Large intestine (tissue), 3 donors: ENCODE measurements around the gene MEIOSIN. TPM values are rescaled to one million over a fixed set of nuclear protein-coding genes. Genes with fewer than 3 reads are reported as not detected.

Source experiments
- DNase-seq, 2 donors: peaks; one replicate each; pipeline versions ENCODE4 v3.0.0 to v3.0.0-alpha.2; 2013
- H3K27ac ChIP-seq: one replicate; pipeline ENCODE4 v1.5.1; 2013; ENCODE audit warnings: low read length
- H3K27me3 ChIP-seq: 2 replicates; pipeline ENCODE4 v1.6.1; 2013; ENCODE audit warnings: low read length; ENCODE audit not compliant: control insufficient read depth, insufficient read depth
- H3K36me3 ChIP-seq: 2 replicates; pipeline ENCODE4 v1.6.1; 2013; ENCODE audit warnings: low read length; ENCODE audit not compliant: control insufficient read depth, insufficient read depth
- H3K4me1 ChIP-seq: one replicate; pipeline ENCODE4 v1.6.1; 2013; ENCODE audit warnings: low read length; ENCODE audit not compliant: control insufficient read depth, insufficient read depth
- H3K4me3 ChIP-seq: one replicate; pipeline ENCODE4 v1.5.1; 2013; ENCODE audit warnings: low read length
- H3K9me3 ChIP-seq: one replicate; pipeline ENCODE4 v1.6.1; 2013; ENCODE audit warnings: mild to moderate bottlenecking, low read depth, low read length, moderate library complexity; ENCODE audit not compliant: control insufficient read depth
- WGBS: methylation state at CpG from one replicate; pipeline ENCODE4 v1.1.5; 2013; ENCODE audit warnings: low lambda C conversion rate; ENCODE audit not compliant: insufficient coverage; 5-methylcytosine and 5-hydroxymethylcytosine counted together
- polyA plus RNA-seq: library from polyadenylated mRNA; unstranded; fragments of 120-200 nt; gene quantifications from one replicate; pipeline ENCODE4 v1.2.1, GENCODE V29; 2013

MEIOSIN gene
- polyA plus RNA-seq, 1 donor: not detected

DNA sequence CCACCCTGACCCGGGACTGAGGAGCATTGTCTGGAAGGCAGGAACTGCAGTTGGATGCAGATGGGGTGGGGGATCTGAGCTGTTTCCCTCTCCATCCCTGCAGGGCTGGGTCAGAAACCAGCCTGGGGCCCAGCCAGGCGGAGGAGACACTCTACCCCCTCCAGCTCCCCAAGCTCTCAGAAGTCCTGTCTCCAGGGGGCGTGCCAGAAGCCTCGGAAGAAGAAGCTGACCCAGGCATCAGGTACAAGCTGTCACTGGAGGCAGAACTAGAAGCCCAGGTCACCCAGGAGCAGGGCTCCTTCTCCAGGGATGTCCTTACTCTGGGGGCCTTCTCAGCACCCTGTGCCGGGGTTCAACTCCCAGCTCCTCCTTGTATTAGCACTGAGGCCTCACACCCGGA, 20.3 kb downstream of the MEIOSIN start:
- H3K27me3 ChIP-seq: no peaks in the 10 kb centered on the region
- no peak for DNase-seq
- H3K27ac ChIP-seq: no peak overlapping the region
- no CpG with 5 or more reads among the region's 6 CpGs for WGBS
- no peaks in the 10 kb centered on the region for H3K4me1 ChIP-seq
- no peak overlapping the region for H3K4me3 ChIP-seq
- no peaks in the 10 kb centered on the region for H3K9me3 ChIP-seq
- no peaks in the 10 kb centered on the region for H3K36me3 ChIP-seq

DNA sequence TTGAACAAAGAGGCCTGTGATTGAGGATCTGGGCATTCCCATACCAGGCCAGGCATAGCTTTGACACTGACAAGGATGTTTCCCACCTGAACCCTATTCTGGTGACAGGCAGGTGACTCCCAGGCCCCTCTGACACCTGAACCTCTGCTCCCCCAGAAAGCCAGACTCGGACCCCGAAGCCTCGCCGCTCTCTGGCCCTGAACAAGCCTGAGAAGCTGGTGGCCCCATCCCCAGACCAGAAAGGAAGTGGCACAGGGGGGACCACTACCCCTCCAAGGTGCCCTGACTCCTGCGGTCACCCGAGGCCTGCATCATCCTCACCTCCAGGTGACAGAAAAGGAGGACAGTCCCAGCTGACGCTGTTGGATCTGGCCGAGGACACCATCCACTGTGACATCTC, 21.1 kb downstream of the MEIOSIN start:
- Histone ChIP-seq H3K9me3 (no peaks in the 10 kb centered on the region), H3K4me1 (no peaks in the 10 kb centered on the region), H3K27ac (no peak overlapping the region), H3K36me3 (no peaks in the 10 kb centered on the region), H3K27me3 (no peaks in the 10 kb centered on the region), H3K4me3 (no peak overlapping the region)
- no peak for DNase-seq
- WGBS: no CpG with 5 or more reads among the region's 8 CpGs

DNA sequence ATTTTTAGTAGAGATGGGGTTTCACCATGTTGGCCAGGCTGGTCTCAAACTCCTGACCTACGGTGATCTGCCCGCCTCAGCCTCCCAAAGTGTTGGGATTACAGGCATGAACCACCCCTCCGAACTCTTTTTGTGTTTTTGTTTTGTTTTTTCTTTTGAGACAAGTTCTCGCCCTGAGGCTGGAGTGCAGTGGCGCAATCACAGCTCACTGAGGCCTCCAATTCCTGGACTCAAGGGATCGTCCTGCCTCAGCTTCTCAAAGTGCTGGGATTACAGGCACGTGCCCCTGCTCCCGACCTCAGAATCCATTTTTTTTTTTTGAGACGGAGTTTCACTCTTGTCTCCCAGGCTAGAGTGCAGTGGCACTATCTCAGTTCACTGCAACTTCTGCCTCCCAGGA, 24.5 kb downstream of the MEIOSIN start:
- H3K4me3 ChIP-seq: no peak overlapping the region
- no peaks in the 10 kb centered on the region for H3K27me3 ChIP-seq
- H3K4me1 ChIP-seq: no peaks in the 10 kb centered on the region
- no peak for DNase-seq
- WGBS: 100% methylated on average over 1 of the region's 9 CpGs
- no peaks in the 10 kb centered on the region for H3K9me3 ChIP-seq
- H3K36me3 ChIP-seq: no peaks in the 10 kb centered on the region
- no peak overlapping the region for H3K27ac ChIP-seq

DNA sequence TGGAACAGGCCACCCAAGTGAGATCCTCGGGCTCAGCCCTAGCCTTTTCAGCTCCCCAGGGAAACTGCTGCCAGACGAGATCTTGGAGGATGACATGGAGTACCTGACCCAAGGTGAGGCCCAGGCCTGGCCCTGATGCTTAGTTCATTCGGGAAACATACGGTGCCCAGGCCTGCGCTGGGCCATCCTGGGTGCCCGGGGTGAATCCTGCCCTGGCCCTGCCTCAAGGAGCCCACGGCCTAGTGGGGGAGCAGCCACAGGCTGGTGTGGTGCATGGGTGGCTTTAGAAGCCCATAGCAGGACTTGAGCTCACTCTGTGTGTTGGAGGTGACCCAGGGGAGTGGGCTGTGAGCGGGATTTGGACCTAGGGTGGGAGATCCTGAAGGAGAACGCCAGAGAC, 25.7 kb downstream of the MEIOSIN start:
- WGBS: no CpG with 5 or more reads among the region's 9 CpGs
- no peak for DNase-seq
- peaks cover 5% of the 10 kb centered on the region for H3K27me3 ChIP-seq
- peaks cover under 1% of the 10 kb centered on the region for H3K4me1 ChIP-seq
- no peaks in the 10 kb centered on the region for H3K36me3 ChIP-seq
- no peak overlapping the region for H3K4me3 ChIP-seq
- no peak overlapping the region for H3K27ac ChIP-seq
- H3K9me3 ChIP-seq: no peaks in the 10 kb centered on the region

DNA sequence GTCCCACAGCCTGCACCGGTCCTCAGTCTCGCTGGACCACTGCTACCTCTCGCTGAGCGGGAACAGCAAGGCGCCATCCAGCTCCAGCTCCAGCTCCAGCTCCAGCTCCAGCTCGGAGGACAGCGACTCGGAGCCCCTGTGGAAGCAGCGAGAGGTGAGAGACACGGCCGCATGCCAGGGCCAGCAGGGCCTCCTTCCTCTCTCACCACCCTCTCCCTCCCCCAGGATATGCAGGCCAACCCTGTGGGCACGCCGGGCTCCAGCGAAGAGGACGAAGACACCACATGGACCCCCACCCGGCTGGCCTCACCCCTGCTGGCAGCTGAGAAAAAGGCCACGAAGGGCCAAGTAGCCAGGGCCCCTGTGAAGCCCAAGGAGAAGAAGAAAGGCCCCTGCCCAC, 28.5 kb downstream of the MEIOSIN start:
- H3K4me1 ChIP-seq: peaks cover 20% of the 10 kb centered on the region
- no peak overlapping the region for H3K4me3 ChIP-seq
- peaks cover 3% of the 10 kb centered on the region for H3K9me3 ChIP-seq
- peaks cover 4% of the 10 kb centered on the region for H3K36me3 ChIP-seq
- H3K27me3 ChIP-seq: peaks cover 11% of the 10 kb centered on the region
- DNase-seq: no peak
- no peak overlapping the region for H3K27ac ChIP-seq
- no CpG with 5 or more reads among the region's 17 CpGs for WGBS

DNA sequence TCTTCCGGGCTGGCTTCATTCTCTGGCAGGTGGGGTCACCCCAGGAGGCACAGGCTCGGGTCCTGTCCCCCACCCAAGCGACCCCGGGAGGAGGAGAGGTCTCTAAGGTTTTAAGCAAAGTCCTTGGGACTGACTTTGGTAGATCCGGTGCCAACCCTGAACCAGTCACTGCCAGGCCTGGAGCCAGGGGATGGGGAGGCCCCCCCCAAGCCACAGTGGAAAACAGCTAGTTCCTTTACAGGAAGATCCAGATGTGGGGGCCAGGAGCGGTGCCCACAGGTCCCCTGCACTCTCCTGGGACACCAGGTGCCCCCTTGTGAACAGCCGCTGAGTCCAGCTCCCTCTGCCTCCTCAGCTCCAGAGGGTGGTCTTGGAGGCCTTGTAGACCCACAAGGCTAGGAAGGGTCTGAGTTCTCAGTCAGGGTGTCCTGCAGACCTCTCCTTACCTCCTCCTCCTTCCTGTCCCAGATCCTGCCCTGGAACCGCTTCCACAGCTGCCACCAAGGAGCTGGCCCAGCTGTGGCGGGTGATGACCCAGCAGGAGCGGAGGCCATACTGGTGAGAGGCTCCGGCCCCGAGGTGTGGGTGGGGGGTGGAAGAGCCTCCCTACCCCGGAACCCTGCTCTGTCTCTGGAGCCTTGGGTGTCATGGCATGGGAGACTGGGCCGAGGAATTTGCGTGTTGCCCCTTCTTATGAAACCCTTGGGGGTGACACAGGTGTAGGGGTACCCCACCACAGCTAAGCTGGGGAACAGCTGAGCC, 29.8 kb downstream of the MEIOSIN start:
- Histone ChIP-seq H3K36me3 (peaks cover 4% of the 10 kb centered on the region), H3K27me3 (peaks cover 11% of the 10 kb centered on the region), H3K4me1 (peaks cover 29% of the 10 kb centered on the region), H3K9me3 (peaks cover 4% of the 10 kb centered on the region), H3K4me3 (no peak overlapping the region), H3K27ac (no peak overlapping the region)
- WGBS: no CpG with 5 or more reads among the region's 15 CpGs
- no peak for DNase-seq

DNA sequence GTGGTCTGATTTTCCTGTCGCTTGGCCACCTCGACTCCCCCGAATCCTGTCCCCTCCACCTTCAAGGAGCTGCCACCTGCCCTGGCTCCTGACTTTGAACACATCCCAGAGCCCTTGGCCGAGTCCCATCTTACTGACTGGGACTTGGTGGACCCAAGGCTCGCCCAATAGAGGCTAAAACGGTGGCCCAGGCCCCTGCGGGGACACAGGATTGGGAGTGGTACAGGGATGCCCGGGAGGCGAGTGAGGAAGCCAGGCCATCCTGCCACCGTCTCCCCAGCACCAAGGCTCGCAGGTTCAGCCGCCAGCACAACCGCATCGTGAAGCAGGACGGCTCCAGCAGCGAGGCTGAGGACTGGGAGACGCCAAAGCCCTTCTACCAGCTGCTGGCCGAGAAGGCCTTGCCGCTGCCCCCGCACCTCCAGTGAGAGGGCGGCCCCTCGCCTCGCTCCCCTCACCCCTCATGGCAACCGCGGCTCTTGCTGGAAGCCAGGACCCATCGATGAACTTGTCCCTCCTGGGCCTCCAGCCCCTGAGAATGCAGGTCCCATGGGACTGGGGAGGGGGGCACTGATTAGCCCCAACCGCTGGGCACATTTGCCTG, 30.6 kb downstream of the MEIOSIN start:
- DNase-seq: no peak
- Histone ChIP-seq H3K36me3 (peaks cover 4% of the 10 kb centered on the region), H3K9me3 (peaks cover 4% of the 10 kb centered on the region), H3K4me1 (peaks cover 29% of the 10 kb centered on the region), H3K27me3 (peaks cover 11% of the 10 kb centered on the region), H3K27ac (no peak overlapping the region), H3K4me3 (no peak overlapping the region)
- no CpG with 5 or more reads among the region's 27 CpGs for WGBS

DNA sequence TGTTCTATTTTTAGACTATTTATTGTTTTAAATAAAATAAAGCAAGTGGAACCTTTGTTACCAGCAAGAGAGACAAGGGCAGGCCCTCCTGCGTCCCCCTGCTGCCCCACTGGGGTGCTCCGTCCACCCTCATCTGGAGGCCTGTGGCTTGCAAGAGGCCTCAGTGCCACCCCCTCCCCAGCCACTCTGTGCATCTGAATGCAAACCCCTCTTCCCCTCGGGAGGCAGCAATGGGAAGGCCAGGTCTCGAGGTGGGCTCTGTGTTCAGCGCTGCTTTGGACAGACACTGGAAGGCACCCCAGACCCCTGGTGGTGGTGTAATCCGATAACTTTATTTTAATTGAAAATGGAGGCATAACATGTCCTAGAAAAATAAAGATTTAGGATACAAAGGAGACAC, 31.2 kb downstream of the MEIOSIN start:
- WGBS: no CpG with 5 or more reads among the region's 6 CpGs
- Histone ChIP-seq H3K9me3 (peaks cover 4% of the 10 kb centered on the region), H3K27me3 (peaks cover 11% of the 10 kb centered on the region), H3K4me1 (peaks cover 29% of the 10 kb centered on the region), H3K27ac (no peak overlapping the region), H3K36me3 (peaks cover 4% of the 10 kb centered on the region), H3K4me3 (no peak overlapping the region)
- DNase-seq: no peak

DNA sequence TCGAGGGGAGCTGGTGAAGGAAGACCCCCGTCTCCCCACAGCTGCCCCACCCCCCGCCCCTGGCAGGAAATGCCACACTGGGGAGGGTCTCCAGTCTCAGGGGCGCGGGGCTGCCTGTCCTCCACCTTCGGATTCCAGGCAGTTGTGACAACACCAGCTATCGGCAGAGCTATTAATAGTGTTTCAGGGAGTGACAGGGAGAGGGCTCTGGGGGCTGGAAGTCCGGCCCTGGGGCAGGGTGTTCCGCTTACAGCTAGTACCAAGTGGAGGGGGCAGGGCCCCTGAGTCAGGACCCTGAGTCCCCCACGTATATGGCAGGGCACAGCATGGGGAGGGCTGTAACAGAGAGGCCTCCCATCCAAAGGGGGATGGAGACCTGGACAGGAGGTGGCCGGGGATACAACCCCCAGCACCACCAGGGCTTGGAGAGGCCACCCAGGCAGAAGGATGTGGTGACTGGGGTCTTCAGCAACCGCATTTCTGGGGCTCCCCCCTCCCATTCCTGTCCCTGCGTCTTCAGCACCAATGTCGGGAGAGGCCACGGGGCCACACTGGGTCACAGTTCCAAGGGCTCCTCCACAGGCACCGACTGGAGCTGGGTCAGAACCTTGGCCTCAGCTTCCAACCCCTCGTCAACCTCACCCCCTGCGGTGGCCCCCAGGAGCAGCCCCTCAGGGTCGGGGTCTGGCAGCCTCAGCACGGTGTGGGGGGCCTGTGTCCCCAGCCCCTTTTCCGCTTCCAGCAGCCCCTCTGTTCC, 31.9 kb downstream of the MEIOSIN start:
- no CpG with 5 or more reads among the region's 21 CpGs for WGBS
- Histone ChIP-seq H3K9me3 (peaks cover 4% of the 10 kb centered on the region), H3K36me3 (peaks cover 4% of the 10 kb centered on the region), H3K27ac (no peak overlapping the region), H3K4me3 (no peak overlapping the region), H3K4me1 (peaks cover 35% of the 10 kb centered on the region), H3K27me3 (peaks cover 11% of the 10 kb centered on the region)
- no peak for DNase-seq

DNA sequence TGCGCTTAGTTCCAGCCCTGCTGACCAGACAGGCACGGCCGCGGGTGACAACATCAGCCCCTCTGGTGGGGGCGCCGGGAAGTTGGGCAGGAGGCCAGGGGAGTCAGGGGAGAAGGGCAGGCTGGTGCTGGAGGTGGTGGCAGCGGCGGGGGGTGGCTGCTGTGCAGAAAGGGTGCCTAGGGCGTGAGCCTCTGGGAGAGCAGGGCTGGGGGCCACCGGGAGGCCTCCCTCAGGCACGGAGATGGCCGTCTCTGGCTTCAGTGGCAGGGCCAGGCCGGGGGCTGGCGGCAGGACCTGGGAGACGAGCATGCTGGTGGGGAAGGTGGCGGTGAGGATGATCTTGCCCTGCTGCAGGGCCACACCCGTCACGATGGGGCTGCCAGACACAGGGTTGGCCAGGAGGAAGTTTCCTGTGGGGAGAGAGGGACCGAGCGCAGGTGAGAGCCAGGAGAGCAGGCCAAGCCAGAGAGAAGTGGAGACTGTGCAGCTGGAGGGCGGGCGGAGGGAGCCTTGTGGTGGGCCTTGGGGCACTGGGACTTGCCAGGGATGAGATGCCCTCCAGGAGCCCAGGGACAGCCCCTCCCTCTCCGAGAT, 32.6 kb downstream of the MEIOSIN start:
- Histone ChIP-seq H3K4me1 (peaks cover 35% of the 10 kb centered on the region), H3K27me3 (peaks cover 11% of the 10 kb centered on the region), H3K27ac (no peak overlapping the region)

More for the DNA sequence above, 32.6 kb downstream of the MEIOSIN start:
- 100% methylated on average over 2 of the region's 23 CpGs for WGBS
- Histone ChIP-seq H3K9me3 (peaks cover 4% of the 10 kb centered on the region), H3K4me3 (no peak overlapping the region), H3K36me3 (peaks cover 4% of the 10 kb centered on the region)
- DNase-seq: no peak
